IMR-90 (cell line): ENCODE results near the gene HTN1. TPM values are rescaled to one million over a fixed set of nuclear protein-coding genes. Genes with fewer than 3 reads are reported as not detected.

Experiments used
- ATAC-seq: fragments of 200-7000 bp; cut with Tn5 transposase; 2 replicates; pipeline ENCODE4 v1.9.1; 2020; ENCODE audit warnings: low read depth, mild to moderate bottlenecking, moderate library complexity
- BruUV-seq: library from RNA; stranded (reverse); fragments of 400-500 nt; replicated peaks from 2 replicates; lab custom pipeline; 2021; lab: Mats Ljungman, UMichigan
- CTCF ChIA-PET: fragments of 300-600 bp; formaldehyde crosslinking; extraction: SDS; loops from one replicate; lab custom pipeline; 2021; ENCODE audit warnings: antibody characterized with exemption; lab: Yijun Ruan, JAX
- POLR2A ChIA-PET: fragments of 300-600 bp; sonication (Branson Sonifier 250); formaldehyde crosslinking; loops from one replicate; lab custom pipeline; 2022; ENCODE audit warnings: antibody characterized with exemption; ENCODE audit not compliant: unreplicated experiment; lab: Charles Lee
- DNase-seq: peaks from one replicate; pipeline ENCODE4 v3.0.0; 2013
- H2AFZ ChIP-seq: replicated peaks from 2 replicates; pipeline ENCODE3; 2013; ENCODE audit warnings: low read length, mild to moderate bottlenecking; ENCODE audit not compliant: poor library complexity
- H2AK5ac ChIP-seq: 2 replicates; pipeline ENCODE4 v1.6.1; 2013; ENCODE audit warnings: low read depth, low read length, inconsistent platforms
- H2AK9ac ChIP-seq: replicated peaks from 2 replicates; pipeline ENCODE3; 2013; ENCODE audit warnings: mild to moderate bottlenecking, low read depth, low read length, moderate library complexity; ENCODE audit not compliant: poor library complexity
- H2BK120ac ChIP-seq: 2 replicates; pipeline ENCODE4 v1.6.1; 2013; ENCODE audit warnings: low read depth, low read length, inconsistent platforms
- H2BK15ac ChIP-seq: 3 replicates; pipeline ENCODE4 v1.6.1; 2013; ENCODE audit warnings: low read depth, low read length, inconsistent platforms
- H2BK20ac ChIP-seq: 2 replicates; pipeline ENCODE4 v1.6.1; 2013; ENCODE audit warnings: low read depth, mild to moderate bottlenecking, inconsistent platforms, low read length, moderate library complexity
- H2BK5ac ChIP-seq: 2 replicates; pipeline ENCODE4 v1.6.1; 2013; ENCODE audit warnings: mild to moderate bottlenecking, low read depth, low read length, inconsistent platforms; ENCODE audit not compliant: poor library complexity, severe bottlenecking
- H3K14ac ChIP-seq: replicated peaks from 2 replicates; pipeline ENCODE4 v1.6.1; 2013; ENCODE audit warnings: low read depth, low read length, inconsistent platforms
- H3K18ac ChIP-seq: 2 replicates; pipeline ENCODE4 v1.6.1; 2013; ENCODE audit warnings: low read depth, low read length, control low read depth
- H3K23ac ChIP-seq: 2 replicates; pipeline ENCODE4 v1.6.1; 2013; ENCODE audit warnings: low read depth, low read length, inconsistent platforms
- H3K27ac ChIP-seq: 2 replicates; pipeline ENCODE4 v1.5.1; 2013; ENCODE audit warnings: mild to moderate bottlenecking, control low read depth, low read length; ENCODE audit not compliant: insufficient read depth
- H3K27me3 ChIP-seq: 2 replicates; pipeline ENCODE4 v1.6.1; 2013; ENCODE audit warnings: low read length; ENCODE audit not compliant: control insufficient read depth, insufficient read depth
- H3K36me3 ChIP-seq: 2 replicates; pipeline ENCODE4 v1.6.1; 2013; ENCODE audit warnings: low read length, mixed read lengths; ENCODE audit not compliant: control insufficient read depth, insufficient read depth
- H3K4ac ChIP-seq: 2 replicates; pipeline ENCODE4 v1.6.1; 2013; ENCODE audit warnings: low read depth, low read length, inconsistent platforms
- H3K4me1 ChIP-seq: 2 replicates; pipeline ENCODE4 v1.6.1; 2013; ENCODE audit warnings: low read length, mixed read lengths; ENCODE audit not compliant: control insufficient read depth, insufficient read depth
- H3K4me2 ChIP-seq: 2 replicates; pipeline ENCODE4 v1.6.1; 2013; ENCODE audit warnings: low read depth, mild to moderate bottlenecking, control low read depth, low read length, moderate library complexity
- H3K4me3 ChIP-seq: 2 replicates; pipeline ENCODE4 v1.5.1; 2013; ENCODE audit warnings: low read depth, mild to moderate bottlenecking, control low read depth, low read length, moderate library complexity; ENCODE audit not compliant: insufficient read depth
- H3K56ac ChIP-seq: 2 replicates; pipeline ENCODE4 v1.6.1; 2013; ENCODE audit warnings: low read length, inconsistent platforms; ENCODE audit not compliant: insufficient read depth; ENCODE audit errors: extremely low read depth
- H3K79me1 ChIP-seq, 2 experiments: 2 replicates each; pipeline ENCODE4 v1.6.1; 2013; ENCODE audit warnings: low read length in 2 of 2, inconsistent platforms in 1 of 2, low read depth in 1 of 2
- H3K9ac ChIP-seq: 2 replicates; pipeline ENCODE4 v1.6.1; 2013; ENCODE audit warnings: low read depth, low read length, control low read depth
- H3K9me1 ChIP-seq: 2 replicates; pipeline ENCODE4 v1.6.1; 2013; ENCODE audit warnings: low read length, inconsistent platforms; ENCODE audit not compliant: insufficient read depth
- H3K9me3 ChIP-seq: 2 replicates; pipeline ENCODE4 v1.6.1; 2013; ENCODE audit warnings: low read length; ENCODE audit not compliant: control insufficient read depth, insufficient read depth
- H4K20me1 ChIP-seq: 2 replicates; pipeline ENCODE4 v1.6.1; 2013; ENCODE audit warnings: low read length, inconsistent platforms; ENCODE audit not compliant: insufficient read depth
- H4K5ac ChIP-seq: 2 replicates; pipeline ENCODE4 v1.6.1; 2013; ENCODE audit warnings: mild to moderate bottlenecking, low read depth, low read length, control low read depth
- H4K8ac ChIP-seq, 2 experiments: 2 replicates each; pipeline ENCODE4 v1.6.1; 2013; ENCODE audit warnings: low read depth in 2 of 2, low read length in 2 of 2, control low read depth in 1 of 2, inconsistent platforms in 1 of 2
- H4K91ac ChIP-seq: 2 replicates; pipeline ENCODE4 v1.6.1; 2013; ENCODE audit warnings: low read depth, low read length, inconsistent platforms; ENCODE audit not compliant: insufficient read depth
- CEBPB ChIP-seq: IDR thresholded peaks from 2 replicates; pipeline ENCODE4 v1.6.1; 2012; ENCODE audit warnings: low read depth, low read length, improper control_type of control experiment
- MXI1 ChIP-seq: IDR thresholded peaks from 2 replicates; pipeline ENCODE4 v1.6.1; 2012; ENCODE audit warnings: low read depth, mild to moderate bottlenecking, low read length, moderate library complexity, borderline replicate concordance
- NFE2L2 ChIP-seq: fragments of 150-350 bp; IDR thresholded peaks from 2 replicates; pipeline ENCODE4 v1.6.1; 2016; ENCODE audit warnings: low read depth, mild to moderate bottlenecking, low read length
- RFX5 ChIP-seq: IDR thresholded peaks from 2 replicates; pipeline ENCODE4 v1.8.0; 2012; ENCODE audit warnings: low read depth, mild to moderate bottlenecking, low read length, moderate library complexity
- WGBS, 2 experiments: methylation state at CpG; one replicate each; pipeline versions ENCODE4 v1.1.5 to v1.1.7; 2013; ENCODE audit warnings: missing lambda C conversion rate in 2 of 2; ENCODE audit not compliant: insufficient read length in 1 of 2; ENCODE audit errors: extremely low coverage in 2 of 2; 5-methylcytosine and 5-hydroxymethylcytosine counted together
- dilution Hi-C: fragments of 300-500 bp; cut with HindIII; formaldehyde crosslinking; loops from one replicate; pipeline ENCODE4 v1.14.3; 2018; ENCODE audit warnings: low sequenced_read_pairs; ENCODE audit not compliant: unreplicated experiment
- in situ Hi-C: fragments of 300-500 bp; cut with MboI; formaldehyde crosslinking; loops from 3 replicates; pipeline ENCODE4 v1.14.3; 2019; ENCODE audit warnings: low sequenced_read_pairs, inconsistent platforms, mixed read lengths
- intact Hi-C: fragments of 100-400 bp; cut with micrococcal nuclease; formaldehyde crosslinking; loops from 2 replicates; pipeline ENCODE4 v1.10.0; 2022
- polyA plus RNA-seq, 3 experiments: library from polyadenylated mRNA; depleted of rRNA; stranded (reverse); fragments of >200 nt; gene quantifications; 2 replicates each; pipeline ENCODE4 v1.2.3, GENCODE V29; 2012; ENCODE audit warnings: low replicate concordance in 1 of 3
- total RNA-seq: library from RNA; depleted of rRNA; stranded (reverse); fragments of >200 nt; gene quantifications from 2 replicates; pipeline ENCODE4 v1.2.3, GENCODE V29; 2012

HTN1 gene
- total and polyA plus RNA-seq, 2 of the 4 experiments (the other 2 are of a cell fraction) = not detected

- no peak overlapping the region for H3K18ac ChIP-seq
- DNase-seq = no peak
- no peak overlapping the region for H2BK5ac ChIP-seq
- in situ Hi-C loops = no loop called here
- dilution Hi-C loops = no loop called here
- H3K79me1 ChIP-seq = no peaks in the 10 kb centered on the region
- no peak overlapping the region for H3K9ac ChIP-seq
- no peak overlapping the region for H4K8ac ChIP-seq
- H3K27me3 ChIP-seq = no peaks in the 10 kb centered on the region
- no peak overlapping the region for H4K5ac ChIP-seq
- H3K4me2 ChIP-seq = no peak overlapping the region
- no peaks in the 10 kb centered on the region for H3K36me3 ChIP-seq
- no peak overlapping the region for H2AK9ac ChIP-seq
- no peaks in the 10 kb centered on the region for H3K4me1 ChIP-seq
- no peaks in the 10 kb centered on the region for H4K20me1 ChIP-seq
- CTCF ChIA-PET = no interaction called here
- H2BK120ac ChIP-seq = no peak overlapping the region
- no peak overlapping the region for H2BK15ac ChIP-seq
- ATAC-seq = no peak
- H3K4ac ChIP-seq = no peak overlapping the region
- H2AFZ ChIP-seq = no peak overlapping the region
- H3K56ac ChIP-seq = no peak overlapping the region
- H2AK5ac ChIP-seq = no peak overlapping the region
- no peak overlapping the region for H3K27ac ChIP-seq
- intact Hi-C loops = no loop called here
- POLR2A ChIA-PET = no interaction called here
- no peak overlapping the region for H3K14ac ChIP-seq
- H3K9me1 ChIP-seq = no peaks in the 10 kb centered on the region
- no peaks in the 10 kb centered on the region for H3K9me3 ChIP-seq
- no peak overlapping the region for H4K91ac ChIP-seq
- TF ChIP-seq MXI1 (no peak), NFE2L2 (no peak), RFX5 (no peak), CEBPB (no peak)
- H3K4me3 ChIP-seq = no peak overlapping the region
- no TSS peak for BruUV-seq
- H3K23ac ChIP-seq = no peak overlapping the region
- H2BK20ac ChIP-seq = no peak overlapping the region
- WGBS, 2 experiments = no CpG with 5 or more reads among the region's 1 CpG
Measured at GRCh38 chr4:70000711-70001110, 49.5 kb upstream of the HTN1 start.
